ENCODE results near the gene ADCY7. TPM values are rescaled to one million over a fixed set of nuclear protein-coding genes. Genes with fewer than 3 reads are reported as not detected.
A peak's percentile ranks its signal among the peaks of the same experiment; 100 is the strongest.

Gene ADCY7
- total and polyA plus RNA-seq, 2 experiments from 2014 or later: 3.9 to 4.4 TPM

DNA sequence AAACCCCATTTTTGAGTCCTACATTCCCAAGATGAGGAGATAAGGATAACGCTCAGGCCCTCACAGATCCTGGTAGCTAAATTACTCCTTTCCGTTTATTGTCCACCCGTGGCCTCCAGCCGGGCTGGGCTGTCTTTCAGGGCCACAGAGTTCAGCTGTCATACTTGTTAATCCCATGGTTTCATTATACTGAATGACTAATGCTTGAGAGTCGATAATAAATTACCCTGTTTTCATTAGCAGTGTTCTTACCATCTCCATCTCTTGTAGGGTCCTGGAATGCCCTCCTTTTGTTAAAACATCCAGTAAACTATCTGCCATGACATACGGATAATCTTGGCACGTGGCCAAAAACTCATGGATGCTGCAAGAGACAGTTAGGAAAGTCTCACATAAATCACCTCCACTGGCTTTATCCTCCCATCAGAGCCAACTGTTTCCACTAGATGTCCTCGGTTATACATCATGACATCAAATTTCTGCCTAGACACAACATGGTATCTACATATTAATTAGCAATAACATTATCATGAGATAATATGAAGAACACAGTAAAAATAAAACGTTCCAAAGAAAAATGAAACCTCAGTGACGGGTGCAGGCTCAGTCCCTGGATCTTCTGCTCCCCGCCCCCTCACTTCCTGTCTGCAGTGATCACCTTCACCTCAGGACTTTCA lies 57.1 kb downstream of the ADCY7 start:
- Histone ChIP-seq H3K4me2 (no peak overlapping the region), H3K27ac (no peak overlapping the region), H3K9me3 (ENCODE audit: low read depth) (no peaks in the 10 kb centered on the region), H3K79me2 (no peaks in the 10 kb centered on the region), H4K20me1 (ENCODE audit: insufficient read depth, poor library complexity, severe bottlenecking) (no peaks in the 10 kb centered on the region), H3K36me3 (replicated peaks; ENCODE audit: insufficient read depth, low read depth) (no peaks in the 10 kb centered on the region), H3K27me3 (no peaks in the 10 kb centered on the region), H3K4me1 (ENCODE audit: insufficient read depth) (no peaks in the 10 kb centered on the region), H2AFZ (no peak overlapping the region), H3K9me2 (replicated peaks; ENCODE audit: insufficient read depth) (no peaks in the 10 kb centered on the region), H3K4me3 (no peak overlapping the region)
- TF ChIP-seq, protein P1, sequence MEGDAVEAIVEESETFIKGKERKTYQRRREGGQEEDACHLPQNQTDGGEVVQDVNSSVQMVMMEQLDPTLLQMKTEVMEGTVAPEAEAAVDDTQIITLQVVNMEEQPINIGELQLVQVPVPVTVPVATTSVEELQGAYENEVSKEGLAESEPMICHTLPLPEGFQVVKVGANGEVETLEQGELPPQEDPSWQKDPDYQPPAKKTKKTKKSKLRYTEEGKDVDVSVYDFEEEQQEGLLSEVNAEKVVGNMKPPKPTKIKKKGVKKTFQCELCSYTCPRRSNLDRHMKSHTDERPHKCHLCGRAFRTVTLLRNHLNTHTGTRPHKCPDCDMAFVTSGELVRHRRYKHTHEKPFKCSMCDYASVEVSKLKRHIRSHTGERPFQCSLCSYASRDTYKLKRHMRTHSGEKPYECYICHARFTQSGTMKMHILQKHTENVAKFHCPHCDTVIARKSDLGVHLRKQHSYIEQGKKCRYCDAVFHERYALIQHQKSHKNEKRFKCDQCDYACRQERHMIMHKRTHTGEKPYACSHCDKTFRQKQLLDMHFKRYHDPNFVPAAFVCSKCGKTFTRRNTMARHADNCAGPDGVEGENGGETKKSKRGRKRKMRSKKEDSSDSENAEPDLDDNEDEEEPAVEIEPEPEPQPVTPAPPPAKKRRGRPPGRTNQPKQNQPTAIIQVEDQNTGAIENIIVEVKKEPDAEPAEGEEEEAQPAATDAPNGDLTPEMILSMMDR (IDR thresholded peaks at IDR 0.05; ENCODE audit: poor library complexity): peak; percentile 41
- TF ChIP-seq EZH2phosphoT487 (IDR thresholded peaks at IDR 0.05; ENCODE audit: low read depth, severe bottlenecking, unreplicated experiment): no peak
- DNase-seq (ENCODE audit: low spot score): peak; percentile 61
- WGBS (ENCODE audit: low lambda C conversion rate, missing lambda C conversion rate): 62% methylated on average over 11 of the region's 11 CpGs

DNA sequence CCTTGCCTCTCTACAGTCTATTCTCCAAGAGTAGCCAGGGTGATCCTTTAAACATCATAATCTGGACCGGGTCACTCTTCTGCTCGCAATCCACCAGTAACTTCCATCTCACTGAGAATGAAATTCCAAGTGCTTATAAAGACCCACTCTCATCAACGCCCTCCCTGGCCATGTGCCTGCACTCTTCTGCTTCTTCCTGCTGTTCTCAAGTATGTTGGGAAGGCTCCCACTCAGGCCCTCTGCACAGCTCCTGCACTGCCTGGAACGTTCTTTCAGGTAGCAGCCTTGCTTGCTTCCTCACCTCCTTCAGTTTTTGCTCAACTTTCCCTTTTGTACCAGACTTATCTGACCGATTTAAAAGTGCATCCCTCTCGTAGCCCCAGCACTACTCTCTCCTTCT lies 58.0 kb downstream of the ADCY7 start:
- Histone ChIP-seq H3K4me3 (no peak overlapping the region), H3K4me1 (ENCODE audit: insufficient read depth) (no peaks in the 10 kb centered on the region), H4K20me1 (ENCODE audit: insufficient read depth, poor library complexity, severe bottlenecking) (no peaks in the 10 kb centered on the region), H3K4me2 (no peak overlapping the region), H3K9me3 (ENCODE audit: low read depth) (no peaks in the 10 kb centered on the region), H3K27me3 (no peaks in the 10 kb centered on the region), H3K79me2 (no peaks in the 10 kb centered on the region), H3K9me2 (replicated peaks; ENCODE audit: insufficient read depth) (no peaks in the 10 kb centered on the region), H2AFZ (no peak overlapping the region), H3K27ac (no peak overlapping the region), H3K36me3 (replicated peaks; ENCODE audit: insufficient read depth, low read depth) (no peaks in the 10 kb centered on the region)
- no peak for TF ChIP-seq EZH2 (IDR thresholded peaks at IDR 0.05; ENCODE audit: borderline replicate concordance)
- TF ChIP-seq, protein P1 (IDR thresholded peaks at IDR 0.05; ENCODE audit: poor library complexity): no peak
- TF ChIP-seq EZH2phosphoT487 (IDR thresholded peaks at IDR 0.05; ENCODE audit: low read depth, severe bottlenecking, unreplicated experiment): no peak
- DNase-seq (ENCODE audit: low spot score): no peak
- WGBS (ENCODE audit: low lambda C conversion rate, missing lambda C conversion rate): 93% methylated on average over 6 of the region's 6 CpGs

DNA sequence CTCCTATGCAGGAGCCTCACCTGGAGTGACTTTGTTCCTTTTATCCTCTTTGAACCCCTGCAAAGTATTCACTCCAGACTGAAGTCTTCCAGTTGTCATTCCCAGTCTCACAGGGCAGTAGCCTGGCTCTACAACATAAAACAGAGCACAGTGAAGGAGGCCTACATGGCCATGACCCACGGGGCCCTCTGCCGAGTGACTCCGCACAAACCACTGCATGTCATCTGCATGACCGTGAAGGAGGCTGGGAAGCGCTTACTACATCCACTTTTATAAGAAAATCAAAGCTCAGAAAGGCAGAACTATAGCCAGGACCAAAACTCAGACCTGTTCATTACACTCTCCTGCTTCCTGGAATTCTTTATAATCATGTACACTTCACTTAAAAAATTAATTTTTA lies 59.9 kb downstream of the ADCY7 start:
- WGBS (ENCODE audit: low lambda C conversion rate, missing lambda C conversion rate): 81% methylated on average over 5 of the region's 5 CpGs
- DNase-seq (ENCODE audit: low spot score): no peak
- Histone ChIP-seq H4K20me1 (ENCODE audit: insufficient read depth, poor library complexity, severe bottlenecking) (no peaks in the 10 kb centered on the region), H3K27ac (no peak overlapping the region), H3K36me3 (replicated peaks; ENCODE audit: insufficient read depth, low read depth) (no peaks in the 10 kb centered on the region), H3K4me1 (ENCODE audit: insufficient read depth) (peaks cover 7% of the 10 kb centered on the region), H3K27me3 (no peaks in the 10 kb centered on the region), H3K4me3 (no peak overlapping the region), H3K4me2 (no peak overlapping the region), H2AFZ (no peak overlapping the region), H3K9me2 (replicated peaks; ENCODE audit: insufficient read depth) (no peaks in the 10 kb centered on the region), H3K79me2 (no peaks in the 10 kb centered on the region), H3K9me3 (ENCODE audit: low read depth) (no peaks in the 10 kb centered on the region)
- no peak for TF ChIP-seq EZH2phosphoT487 (IDR thresholded peaks at IDR 0.05; ENCODE audit: low read depth, severe bottlenecking, unreplicated experiment)

DNA sequence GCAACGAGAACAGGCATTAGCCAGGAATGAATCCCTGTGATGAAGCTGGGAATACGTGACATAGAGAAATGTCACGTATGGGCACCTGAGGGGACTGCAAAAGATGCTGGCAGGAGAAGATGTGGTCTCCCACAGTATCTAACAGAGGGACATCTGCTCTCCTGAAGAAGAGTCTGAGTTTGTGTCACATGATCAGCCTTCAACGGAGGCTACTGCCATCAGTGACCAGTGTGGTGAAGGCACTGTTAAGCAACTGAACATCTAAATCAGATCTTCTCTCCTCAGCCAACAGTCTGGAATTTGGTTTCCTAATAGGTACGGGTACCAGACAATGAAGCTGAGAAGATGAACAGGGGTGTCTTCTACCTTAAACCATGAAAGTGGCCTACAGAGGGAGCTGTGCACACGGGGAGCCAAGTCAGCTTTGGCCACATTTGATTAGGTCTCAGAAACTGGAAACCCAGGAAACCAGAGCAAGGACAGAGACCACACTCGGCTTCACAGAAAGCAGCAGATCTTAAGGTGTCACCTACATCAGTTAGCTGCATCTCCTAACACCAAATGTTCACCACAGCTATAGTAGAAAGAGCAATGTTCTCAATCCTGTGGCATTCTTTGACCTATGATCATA lies 60.6 kb downstream of the ADCY7 start:
- DNase-seq (ENCODE audit: low spot score): no peak
- H3K4me2 ChIP-seq: no peak overlapping the region
- H4K20me1 ChIP-seq (ENCODE audit: insufficient read depth, poor library complexity, severe bottlenecking): no peaks in the 10 kb centered on the region
- 70% methylated on average over 7 of the region's 7 CpGs for WGBS (ENCODE audit: low lambda C conversion rate, missing lambda C conversion rate)
- H3K79me2 ChIP-seq: peaks cover 5% of the 10 kb centered on the region
- H3K27me3 ChIP-seq: no peaks in the 10 kb centered on the region
- no peak overlapping the region for H3K27ac ChIP-seq
- H3K4me3 ChIP-seq: no peak overlapping the region
- H3K9me2 ChIP-seq (replicated peaks; ENCODE audit: insufficient read depth): no peaks in the 10 kb centered on the region
- H3K9me3 ChIP-seq (ENCODE audit: low read depth): no peaks in the 10 kb centered on the region
- peaks cover 7% of the 10 kb centered on the region for H3K4me1 ChIP-seq (ENCODE audit: insufficient read depth)
- H2AFZ ChIP-seq: no peak overlapping the region
- TF ChIP-seq EZH2 (IDR thresholded peaks at IDR 0.05; ENCODE audit: borderline replicate concordance) (no peak), EZH2phosphoT487 (IDR thresholded peaks at IDR 0.05; ENCODE audit: low read depth, severe bottlenecking, unreplicated experiment) (no peak)
- TF ChIP-seq, protein P1 (IDR thresholded peaks at IDR 0.05; ENCODE audit: poor library complexity): peak; percentile 38
- H3K36me3 ChIP-seq (replicated peaks; ENCODE audit: insufficient read depth, low read depth): no peaks in the 10 kb centered on the region
